Measurements from ENCODE around the gene VIL1. TPM values are rescaled to one million over a fixed set of nuclear protein-coding genes. Genes with fewer than 3 reads are reported as not detected.

VIL1 gene
- total RNA-seq, 1 donor from 2014 or later = not detected

DNA sequence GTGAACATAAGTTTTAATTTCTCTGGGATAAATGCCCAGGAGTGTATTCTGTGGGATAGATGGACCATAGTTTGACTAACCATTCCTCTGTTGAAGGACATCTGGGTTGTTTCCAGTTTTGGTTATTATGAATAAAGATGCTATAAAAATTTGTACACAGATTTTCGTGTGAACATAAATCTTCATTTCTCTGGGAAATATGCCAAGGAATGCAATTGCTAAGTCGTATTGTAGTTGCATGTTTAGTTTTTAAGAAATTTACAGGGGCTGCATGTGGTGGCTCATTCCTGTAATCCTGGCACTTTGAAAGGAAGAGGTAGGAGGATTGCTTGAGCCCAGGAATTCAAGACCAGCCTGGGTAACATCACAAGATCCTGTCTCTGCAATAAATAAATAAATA, 43.7 kb upstream of the VIL1 start:
- no peaks in the 10 kb centered on the region for H3K36me3 ChIP-seq (ENCODE audit: control insufficient read depth, insufficient read depth, low read length)
- H3K4me3 ChIP-seq (ENCODE audit: low read depth, low read length) = no peak overlapping the region
- no peak for DNase-seq (ENCODE audit: low read depth)
- H3K27me3 ChIP-seq (ENCODE audit: control insufficient read depth, insufficient read depth, low read length) = no peaks in the 10 kb centered on the region
- TF ChIP-seq, protein P1, sequence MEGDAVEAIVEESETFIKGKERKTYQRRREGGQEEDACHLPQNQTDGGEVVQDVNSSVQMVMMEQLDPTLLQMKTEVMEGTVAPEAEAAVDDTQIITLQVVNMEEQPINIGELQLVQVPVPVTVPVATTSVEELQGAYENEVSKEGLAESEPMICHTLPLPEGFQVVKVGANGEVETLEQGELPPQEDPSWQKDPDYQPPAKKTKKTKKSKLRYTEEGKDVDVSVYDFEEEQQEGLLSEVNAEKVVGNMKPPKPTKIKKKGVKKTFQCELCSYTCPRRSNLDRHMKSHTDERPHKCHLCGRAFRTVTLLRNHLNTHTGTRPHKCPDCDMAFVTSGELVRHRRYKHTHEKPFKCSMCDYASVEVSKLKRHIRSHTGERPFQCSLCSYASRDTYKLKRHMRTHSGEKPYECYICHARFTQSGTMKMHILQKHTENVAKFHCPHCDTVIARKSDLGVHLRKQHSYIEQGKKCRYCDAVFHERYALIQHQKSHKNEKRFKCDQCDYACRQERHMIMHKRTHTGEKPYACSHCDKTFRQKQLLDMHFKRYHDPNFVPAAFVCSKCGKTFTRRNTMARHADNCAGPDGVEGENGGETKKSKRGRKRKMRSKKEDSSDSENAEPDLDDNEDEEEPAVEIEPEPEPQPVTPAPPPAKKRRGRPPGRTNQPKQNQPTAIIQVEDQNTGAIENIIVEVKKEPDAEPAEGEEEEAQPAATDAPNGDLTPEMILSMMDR (IDR thresholded peaks at IDR 0.05; ENCODE audit: insufficient read depth, low read length, poor library complexity, severe bottlenecking) = no peak

DNA sequence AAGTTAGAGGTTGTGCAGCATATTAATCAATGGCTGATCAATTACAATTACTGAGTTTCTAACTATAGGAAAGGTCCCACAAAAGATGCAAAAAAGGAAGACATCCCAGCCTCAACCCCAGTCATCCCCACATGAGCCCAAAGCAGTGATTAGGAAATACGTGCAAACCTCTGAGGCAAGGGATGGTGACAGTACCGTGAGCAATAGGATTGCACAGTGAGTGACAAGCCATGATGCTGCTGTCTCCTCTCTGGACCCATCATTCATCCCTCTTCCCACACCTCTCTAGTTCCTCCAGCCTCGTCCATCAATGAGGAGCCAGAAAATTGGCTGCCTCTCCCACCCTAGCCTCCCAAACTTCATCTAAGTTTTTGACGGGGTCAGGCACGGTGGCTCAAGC, 40.9 kb upstream of the VIL1 start:
- Histone ChIP-seq H3K36me3 (ENCODE audit: control insufficient read depth, insufficient read depth, low read length) (no peaks in the 10 kb centered on the region), H3K4me3 (ENCODE audit: low read depth, low read length) (no peak overlapping the region), H3K27me3 (ENCODE audit: control insufficient read depth, insufficient read depth, low read length) (peaks cover 15% of the 10 kb centered on the region)
- TF ChIP-seq, protein P1 (IDR thresholded peaks at IDR 0.05; ENCODE audit: insufficient read depth, low read length, poor library complexity, severe bottlenecking) = no peak
- no peak for DNase-seq (ENCODE audit: low read depth)

DNA sequence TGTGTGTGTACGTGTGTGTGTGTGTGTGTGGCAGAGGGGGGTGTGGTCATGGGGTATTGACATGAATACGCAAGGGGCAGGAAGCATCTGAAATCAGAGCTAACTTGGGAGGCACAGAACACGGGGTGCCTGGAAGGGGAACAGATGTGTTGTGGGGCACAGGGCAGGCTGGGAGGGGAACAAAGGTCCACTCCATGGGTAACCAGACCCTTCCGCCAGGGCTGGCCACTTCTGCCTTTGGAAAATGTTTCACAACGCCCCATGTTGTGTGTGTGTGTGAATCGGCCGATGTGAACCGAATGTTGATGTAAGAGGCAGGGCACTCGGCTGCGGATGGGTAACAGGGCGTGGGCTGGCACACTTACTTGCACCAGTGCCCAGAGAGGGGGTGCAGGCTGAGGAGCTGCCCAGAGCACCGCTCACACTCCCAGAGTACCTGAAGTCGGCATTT, 37.0 kb upstream of the VIL1 start, which contains the start of gene SLC11A1:
SLC11A1 (plus strand) TSS at position 358 of the 451 bp plus-strand sequence. CDS start 96 bp downstream, outside the sequence.
- Histone ChIP-seq H3K27me3 (ENCODE audit: control insufficient read depth, insufficient read depth, low read length) (peaks cover 15% of the 10 kb centered on the region), H3K36me3 (ENCODE audit: control insufficient read depth, insufficient read depth, low read length) (no peaks in the 10 kb centered on the region), H3K4me3 (ENCODE audit: low read depth, low read length) (no peak within 1 kb of the TSS)
- TF ChIP-seq, protein P1 (IDR thresholded peaks at IDR 0.05; ENCODE audit: insufficient read depth, low read length, poor library complexity, severe bottlenecking) = no peak
- no peak for DNase-seq (ENCODE audit: low read depth)

DNA sequence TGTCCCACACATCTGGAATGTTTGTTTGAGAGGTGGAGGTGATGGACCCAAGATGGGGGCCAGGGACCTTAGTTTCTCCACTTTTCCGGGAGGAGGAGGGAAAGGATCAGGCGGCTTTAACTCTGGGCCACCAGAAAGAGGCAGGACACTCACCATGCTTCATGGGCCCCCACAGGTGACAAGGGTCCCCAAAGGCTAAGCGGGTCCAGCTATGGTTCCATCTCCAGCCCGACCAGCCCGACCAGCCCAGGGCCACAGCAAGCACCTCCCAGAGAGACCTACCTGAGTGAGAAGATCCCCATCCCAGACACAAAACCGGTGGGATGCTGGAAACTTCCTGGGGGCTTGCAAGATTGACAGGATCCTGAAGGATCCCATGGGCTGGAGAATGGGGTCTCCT, 36.1 kb upstream of the VIL1 start:
- peaks cover 18% of the 10 kb centered on the region for H3K27me3 ChIP-seq (ENCODE audit: control insufficient read depth, insufficient read depth, low read length)
- no peaks in the 10 kb centered on the region for H3K36me3 ChIP-seq (ENCODE audit: control insufficient read depth, insufficient read depth, low read length)
- TF ChIP-seq, protein P1 (IDR thresholded peaks at IDR 0.05; ENCODE audit: insufficient read depth, low read length, poor library complexity, severe bottlenecking) = no peak
- no peak overlapping the region for H3K4me3 ChIP-seq (ENCODE audit: low read depth, low read length)
- no peak for DNase-seq (ENCODE audit: low read depth)

DNA sequence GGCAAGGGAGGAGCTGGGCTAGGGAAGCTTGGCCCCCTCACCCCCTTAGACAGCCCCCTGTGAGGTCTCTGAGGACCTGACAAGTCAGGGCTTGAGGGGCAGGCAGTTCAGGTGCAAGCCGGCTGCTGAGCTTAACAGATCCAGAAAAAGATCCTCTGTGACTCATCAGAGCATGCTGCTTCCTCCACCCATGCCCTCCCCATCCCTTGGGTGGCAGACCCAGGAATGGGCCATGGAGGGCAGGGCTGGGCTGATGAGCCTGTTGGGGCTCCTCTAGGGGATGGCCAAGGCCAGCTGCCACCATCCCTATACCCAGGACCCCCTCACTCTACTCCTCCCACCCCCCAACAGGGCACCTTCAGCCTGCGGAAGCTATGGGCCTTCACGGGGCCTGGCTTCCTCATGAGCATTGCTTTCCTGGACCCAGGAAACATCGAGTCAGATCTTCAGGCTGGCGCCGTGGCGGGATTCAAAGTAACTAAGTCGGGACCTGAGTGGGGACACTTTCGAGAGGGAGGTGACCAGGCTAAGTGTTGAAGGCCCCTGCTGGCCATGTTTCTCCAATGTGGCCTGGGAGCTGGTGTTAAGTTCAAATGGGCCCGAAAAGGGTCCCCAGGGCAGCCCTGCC, 34.9 kb upstream of the VIL1 start:
- no peak for DNase-seq (ENCODE audit: low read depth)
- H3K4me3 ChIP-seq (ENCODE audit: low read depth, low read length) = no peak overlapping the region
- H3K27me3 ChIP-seq (ENCODE audit: control insufficient read depth, insufficient read depth, low read length) = peaks cover 18% of the 10 kb centered on the region
- H3K36me3 ChIP-seq (ENCODE audit: control insufficient read depth, insufficient read depth, low read length) = no peaks in the 10 kb centered on the region
- TF ChIP-seq, protein P1 (IDR thresholded peaks at IDR 0.05; ENCODE audit: insufficient read depth, low read length, poor library complexity, severe bottlenecking) = no peak

DNA sequence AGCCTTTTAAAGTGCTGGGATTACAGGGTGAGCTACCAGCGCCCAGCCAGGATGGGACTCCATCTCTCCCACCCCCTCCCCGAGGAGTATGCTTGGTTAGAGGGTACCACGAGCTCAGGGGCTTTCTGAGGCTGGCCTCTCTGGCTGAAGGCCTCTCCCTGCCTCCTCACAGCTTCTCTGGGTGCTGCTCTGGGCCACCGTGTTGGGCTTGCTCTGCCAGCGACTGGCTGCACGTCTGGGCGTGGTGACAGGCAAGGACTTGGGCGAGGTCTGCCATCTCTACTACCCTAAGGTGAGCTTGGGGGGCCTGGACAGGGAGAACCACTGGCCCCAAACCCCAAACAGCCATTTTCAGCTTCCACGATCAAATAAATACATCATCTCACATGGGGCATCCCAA, 33.9 kb upstream of the VIL1 start:
- no peaks in the 10 kb centered on the region for H3K36me3 ChIP-seq (ENCODE audit: control insufficient read depth, insufficient read depth, low read length)
- H3K27me3 ChIP-seq (ENCODE audit: control insufficient read depth, insufficient read depth, low read length) = peaks cover 18% of the 10 kb centered on the region
- H3K4me3 ChIP-seq (ENCODE audit: low read depth, low read length) = no peak overlapping the region
- DNase-seq (ENCODE audit: low read depth) = no peak
- TF ChIP-seq, protein P1 (IDR thresholded peaks at IDR 0.05; ENCODE audit: insufficient read depth, low read length, poor library complexity, severe bottlenecking) = no peak

Measured in kidney epithelial cell (primary cell).